SK-N-SH treated with all-trans-retinoic acid at 6 μM for 48 hours (cell line): ENCODE measurements around the gene FLOT2.

Experiments used
- ARNTL ChIP-seq: fragments of 450-650 bp; formaldehyde crosslinking; IDR thresholded peaks from 2 replicates; pipeline ENCODE4 v1.5.0; 2020; ENCODE audit warnings: low read depth, mild to moderate bottlenecking, moderate library complexity, borderline replicate concordance
- ESRRG ChIP-seq: fragments of 250-450 bp; sonication (Bioruptor Pico); IDR thresholded peaks from 2 replicates; pipeline ENCODE4 v1.6.1; 2021; ENCODE audit warnings: mild to moderate bottlenecking
- OSR1 ChIP-seq: fragments of 250-450 bp; sonication (Bioruptor Pico); IDR thresholded peaks from 2 replicates; pipeline ENCODE4 v1.8.0; 2022; ENCODE audit warnings: moderate library complexity, mild to moderate bottlenecking, inconsistent platforms
- POU6F1 ChIP-seq: fragments of 250-450 bp; sonication (Bioruptor Pico); IDR thresholded peaks from 2 replicates; pipeline ENCODE4 v1.8.0; 2021; ENCODE audit warnings: low read depth, mild to moderate bottlenecking, moderate library complexity, borderline replicate concordance
- TOX ChIP-seq: fragments of 250-450 bp; sonication (Bioruptor Pico); IDR thresholded peaks from 2 replicates; pipeline ENCODE4 v1.8.0; 2021; ENCODE audit warnings: mild to moderate bottlenecking, moderate library complexity, borderline replicate concordance
- ZFP3 ChIP-seq: fragments of 250-450 bp; sonication (Bioruptor Pico); IDR thresholded peaks from 2 replicates; pipeline ENCODE4 v1.5.0; 2020; ENCODE audit warnings: mild to moderate bottlenecking, moderate library complexity
- ZFP30 ChIP-seq: fragments of 450-650 bp; formaldehyde crosslinking; IDR thresholded peaks from 2 replicates; pipeline ENCODE4 v1.5.0; 2022; ENCODE audit warnings: mild to moderate bottlenecking, moderate library complexity
- TF ChIP-seq, protein P1 (sequence below): fragments of 250-450 bp; sonication (Bioruptor Pico); IDR thresholded peaks from 2 replicates; pipeline ENCODE4 v1.5.0; 2020; ENCODE audit warnings: mild to moderate bottlenecking, moderate library complexity

DNA sequence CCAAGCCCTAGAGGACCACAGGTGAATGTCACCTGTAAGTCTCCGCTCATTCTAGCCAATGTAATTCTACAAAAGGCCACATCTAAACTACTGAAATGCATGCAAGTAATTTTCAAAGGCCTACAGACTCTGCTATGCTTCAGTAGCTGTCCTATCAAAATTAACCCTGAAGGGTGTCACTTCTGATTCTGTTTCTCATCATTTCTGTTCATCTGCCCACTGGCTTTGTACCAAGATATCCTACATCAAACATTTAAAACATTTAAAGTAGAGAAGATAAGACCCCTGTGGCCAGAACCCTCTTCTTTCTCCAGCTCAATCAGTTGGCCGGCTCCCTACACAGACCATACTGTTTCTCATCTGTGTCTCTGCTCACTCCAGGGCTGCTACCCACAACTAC, 32.3 kb upstream of the FLOT2 start:
- TF ChIP-seq ARNTL (CRISPR knock-in tag) (no peak), POU6F1 (no peak), ZFP30 (CRISPR knock-in tag) (no peak), OSR1 (CRISPR knock-in tag) (no peak), ESRRG (CRISPR knock-in tag) (no peak), ZFP3 (CRISPR knock-in tag) (no peak), TOX (no peak)
- TF ChIP-seq, protein P1, sequence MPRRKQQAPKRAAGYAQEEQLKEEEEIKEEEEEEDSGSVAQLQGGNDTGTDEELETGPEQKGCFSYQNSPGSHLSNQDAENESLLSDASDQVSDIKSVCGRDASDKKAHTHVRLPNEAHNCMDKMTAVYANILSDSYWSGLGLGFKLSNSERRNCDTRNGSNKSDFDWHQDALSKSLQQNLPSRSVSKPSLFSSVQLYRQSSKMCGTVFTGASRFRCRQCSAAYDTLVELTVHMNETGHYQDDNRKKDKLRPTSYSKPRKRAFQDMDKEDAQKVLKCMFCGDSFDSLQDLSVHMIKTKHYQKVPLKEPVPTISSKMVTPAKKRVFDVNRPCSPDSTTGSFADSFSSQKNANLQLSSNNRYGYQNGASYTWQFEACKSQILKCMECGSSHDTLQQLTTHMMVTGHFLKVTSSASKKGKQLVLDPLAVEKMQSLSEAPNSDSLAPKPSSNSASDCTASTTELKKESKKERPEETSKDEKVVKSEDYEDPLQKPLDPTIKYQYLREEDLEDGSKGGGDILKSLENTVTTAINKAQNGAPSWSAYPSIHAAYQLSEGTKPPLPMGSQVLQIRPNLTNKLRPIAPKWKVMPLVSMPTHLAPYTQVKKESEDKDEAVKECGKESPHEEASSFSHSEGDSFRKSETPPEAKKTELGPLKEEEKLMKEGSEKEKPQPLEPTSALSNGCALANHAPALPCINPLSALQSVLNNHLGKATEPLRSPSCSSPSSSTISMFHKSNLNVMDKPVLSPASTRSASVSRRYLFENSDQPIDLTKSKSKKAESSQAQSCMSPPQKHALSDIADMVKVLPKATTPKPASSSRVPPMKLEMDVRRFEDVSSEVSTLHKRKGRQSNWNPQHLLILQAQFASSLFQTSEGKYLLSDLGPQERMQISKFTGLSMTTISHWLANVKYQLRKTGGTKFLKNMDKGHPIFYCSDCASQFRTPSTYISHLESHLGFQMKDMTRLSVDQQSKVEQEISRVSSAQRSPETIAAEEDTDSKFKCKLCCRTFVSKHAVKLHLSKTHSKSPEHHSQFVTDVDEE (CRISPR knock-in tag) = peak; percentile 62; the same call in 1 of the 2 replicates
